HepG2 (cell line): Measurements from ENCODE around the gene DSTN. TPM values are rescaled to one million over a fixed set of nuclear protein-coding genes. Genes with fewer than 3 reads are reported as not detected.

Source experiments
- AKNA ChIP-seq: sonication (generic); formaldehyde crosslinking; IDR thresholded peaks from 2 replicates; pipeline ENCODE4 v1.4.0; 2020; ENCODE audit warnings: missing genetic modification reagents, borderline replicate concordance
- FOXJ3 ChIP-seq: sonication (generic); formaldehyde crosslinking; IDR thresholded peaks from 2 replicates; pipeline ENCODE4 v1.4.0; 2020; ENCODE audit warnings: missing genetic modification reagents, mild to moderate bottlenecking, borderline replicate concordance
- HNF1B ChIP-seq: sonication (generic); formaldehyde crosslinking; IDR thresholded peaks from 2 replicates; pipeline ENCODE4 v1.5.1; 2020; ENCODE audit warnings: mild to moderate bottlenecking, moderate library complexity, missing genetic modification reagents
- JUNB ChIP-seq: sonication (generic); formaldehyde crosslinking; IDR thresholded peaks from 2 replicates; pipeline ENCODE4 v1.8.0; 2022; ENCODE audit warnings: missing genetic modification reagents, mild to moderate bottlenecking, borderline replicate concordance
- KDM2A ChIP-seq: sonication (generic); formaldehyde crosslinking; IDR thresholded peaks from 2 replicates; pipeline ENCODE4 v1.4.0; 2020; ENCODE audit warnings: low read depth, missing genetic modification reagents, borderline replicate concordance
- ZEB1 ChIP-seq: IDR thresholded peaks from 2 replicates; pipeline ENCODE4 v1.6.1; 2012; ENCODE audit warnings: mild to moderate bottlenecking, low read depth, inconsistent platforms; ENCODE audit not compliant: insufficient replicate concordance
- ZNF3 ChIP-seq: IDR thresholded peaks from 2 replicates; pipeline ENCODE4 v1.7.0; 2017; ENCODE audit warnings: inconsistent platforms
- ZNF335 ChIP-seq: sonication (generic); formaldehyde crosslinking; IDR thresholded peaks from 2 replicates; pipeline ENCODE4 v1.4.0; 2020; ENCODE audit warnings: missing genetic modification reagents
- ZNF430 ChIP-seq: sonication (generic); formaldehyde crosslinking; IDR thresholded peaks from 2 replicates; pipeline ENCODE4 v1.9.0; 2021; ENCODE audit warnings: mild to moderate bottlenecking, missing genetic modification reagents
- ZNF451 ChIP-seq: sonication (generic); formaldehyde crosslinking; IDR thresholded peaks from 2 replicates; pipeline ENCODE4 v1.5.0; 2020; ENCODE audit warnings: mild to moderate bottlenecking, missing genetic modification reagents
- ZNF619 ChIP-seq: sonication (generic); formaldehyde crosslinking; IDR thresholded peaks from 2 replicates; pipeline ENCODE4 v1.4.0; 2020; ENCODE audit warnings: mild to moderate bottlenecking, missing genetic modification reagents
- ZNF772 ChIP-seq: sonication (generic); formaldehyde crosslinking; IDR thresholded peaks from 2 replicates; pipeline ENCODE4 v1.5.0; 2020; ENCODE audit warnings: mild to moderate bottlenecking, missing genetic modification reagents
- polyA plus RNA-seq, 8 experiments: library from polyadenylated mRNA; depleted of rRNA in 3 of 8; stranded (reverse) in 7 of 8; unstranded in 1 of 8; fragments of >200 nt; fragmentation: Illumina TruSeq in 4 of 8; extraction: Trizol in 4 of 8; gene quantifications; 2 replicates each; pipeline versions ENCODE4 v1.2.1 to v1.2.3, GENCODE V29; 2011 to 2016; ENCODE audit warnings: low read depth in 4 of 8, missing spikeins in 1 of 8, mixed read lengths in 1 of 8; ENCODE audit not compliant: insufficient read depth in 1 of 8
- total RNA-seq, 5 experiments: library from RNA; depleted of rRNA; stranded (reverse); fragments of >200 nt; fragmentation: Illumina TruSeq; extraction: Trizol; gene quantifications; 2 replicates each; pipeline ENCODE4 v1.2.3, GENCODE V29; 2016; ENCODE audit warnings: low read depth in 1 of 5
- TF ChIP-seq, protein P1 (sequence below): sonication (generic); formaldehyde crosslinking; IDR thresholded peaks from 2 replicates; pipeline ENCODE4 v1.4.0; 2020; ENCODE audit warnings: missing genetic modification reagents
- TF ChIP-seq, protein P2 (sequence below): sonication (generic); formaldehyde crosslinking; IDR thresholded peaks from 2 replicates; pipeline ENCODE4 v1.4.0; 2020; ENCODE audit warnings: mild to moderate bottlenecking, low read depth, missing genetic modification reagents
- TF ChIP-seq, protein P3 (sequence below), 2 experiments: sonication (generic) in 1 of 2; formaldehyde crosslinking in 1 of 2; IDR thresholded peaks; 2 replicates each; pipeline versions ENCODE4 v1.4.0 to v1.6.1; 2018 to 2020; ENCODE audit warnings: missing genetic modification reagents in 2 of 2, borderline replicate concordance in 1 of 2, low read depth in 1 of 2, mild to moderate bottlenecking in 1 of 2, missing biosample characterization in 1 of 2

Gene DSTN
- total and polyA plus RNA-seq, 2 of the 13 experiments (the other 11 are each of a cell fraction or from before 2014, with no cell fraction given) = 27.6 to 106 TPM

- no peak for TF ChIP-seq JUNB (CRISPR knock-in tag)
- peak; percentile 22 for TF ChIP-seq KDM2A
- TF ChIP-seq, protein P1, sequence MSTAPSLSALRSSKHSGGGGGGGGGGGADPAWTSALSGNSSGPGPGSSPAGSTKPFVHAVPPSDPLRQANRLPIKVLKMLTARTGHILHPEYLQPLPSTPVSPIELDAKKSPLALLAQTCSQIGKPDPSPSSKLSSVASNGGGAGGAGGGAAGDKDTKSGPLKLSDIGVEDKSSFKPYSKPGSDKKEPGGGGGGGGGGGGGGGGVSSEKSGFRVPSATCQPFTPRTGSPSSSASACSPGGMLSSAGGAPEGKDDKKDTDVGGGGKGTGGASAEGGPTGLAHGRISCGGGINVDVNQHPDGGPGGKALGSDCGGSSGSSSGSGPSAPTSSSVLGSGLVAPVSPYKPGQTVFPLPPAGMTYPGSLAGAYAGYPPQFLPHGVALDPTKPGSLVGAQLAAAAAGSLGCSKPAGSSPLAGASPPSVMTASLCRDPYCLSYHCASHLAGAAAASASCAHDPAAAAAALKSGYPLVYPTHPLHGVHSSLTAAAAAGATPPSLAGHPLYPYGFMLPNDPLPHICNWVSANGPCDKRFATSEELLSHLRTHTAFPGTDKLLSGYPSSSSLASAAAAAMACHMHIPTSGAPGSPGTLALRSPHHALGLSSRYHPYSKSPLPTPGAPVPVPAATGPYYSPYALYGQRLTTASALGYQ (CRISPR knock-in tag) = no peak
- TF ChIP-seq ZNF3 (CRISPR knock-in tag) = no peak
- no peak for TF ChIP-seq ZNF619 (CRISPR knock-in tag)
- TF ChIP-seq, protein P2, sequence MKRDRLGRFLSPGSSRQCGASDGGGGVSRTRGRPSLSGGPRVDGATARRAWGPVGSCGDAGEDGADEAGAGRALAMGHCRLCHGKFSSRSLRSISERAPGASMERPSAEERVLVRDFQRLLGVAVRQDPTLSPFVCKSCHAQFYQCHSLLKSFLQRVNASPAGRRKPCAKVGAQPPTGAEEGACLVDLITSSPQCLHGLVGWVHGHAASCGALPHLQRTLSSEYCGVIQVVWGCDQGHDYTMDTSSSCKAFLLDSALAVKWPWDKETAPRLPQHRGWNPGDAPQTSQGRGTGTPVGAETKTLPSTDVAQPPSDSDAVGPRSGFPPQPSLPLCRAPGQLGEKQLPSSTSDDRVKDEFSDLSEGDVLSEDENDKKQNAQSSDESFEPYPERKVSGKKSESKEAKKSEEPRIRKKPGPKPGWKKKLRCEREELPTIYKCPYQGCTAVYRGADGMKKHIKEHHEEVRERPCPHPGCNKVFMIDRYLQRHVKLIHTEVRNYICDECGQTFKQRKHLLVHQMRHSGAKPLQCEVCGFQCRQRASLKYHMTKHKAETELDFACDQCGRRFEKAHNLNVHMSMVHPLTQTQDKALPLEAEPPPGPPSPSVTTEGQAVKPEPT (CRISPR knock-in tag) = no peak
- no peak for TF ChIP-seq FOXJ3 (CRISPR knock-in tag)
- no peak; the same call in 1 of the 2 replicates for TF ChIP-seq HNF1B (CRISPR knock-in tag)
- peak; percentile 43; the same call in 1 of the 2 replicates for TF ChIP-seq ZNF772
- TF ChIP-seq ZNF451 (CRISPR knock-in tag) = no peak; the same call in 1 of the 2 replicates
- TF ChIP-seq ZNF335 = no peak
- TF ChIP-seq, protein P3, sequence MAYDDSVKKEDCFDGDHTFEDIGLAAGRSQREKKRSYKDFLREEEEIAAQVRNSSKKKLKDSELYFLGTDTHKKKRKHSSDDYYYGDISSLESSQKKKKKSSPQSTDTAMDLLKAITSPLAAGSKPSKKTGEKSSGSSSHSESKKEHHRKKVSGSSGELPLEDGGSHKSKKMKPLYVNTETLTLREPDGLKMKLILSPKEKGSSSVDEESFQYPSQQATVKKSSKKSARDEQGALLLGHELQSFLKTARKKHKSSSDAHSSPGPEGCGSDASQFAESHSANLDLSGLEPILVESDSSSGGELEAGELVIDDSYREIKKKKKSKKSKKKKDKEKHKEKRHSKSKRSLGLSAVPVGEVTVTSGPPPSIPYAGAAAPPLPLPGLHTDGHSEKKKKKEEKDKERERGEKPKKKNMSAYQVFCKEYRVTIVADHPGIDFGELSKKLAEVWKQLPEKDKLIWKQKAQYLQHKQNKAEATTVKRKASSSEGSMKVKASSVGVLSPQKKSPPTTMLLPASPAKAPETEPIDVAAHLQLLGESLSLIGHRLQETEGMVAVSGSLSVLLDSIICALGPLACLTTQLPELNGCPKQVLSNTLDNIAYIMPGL (CRISPR knock-in tag; IDR thresholded peaks at IDR 0.05; ENCODE audit: borderline replicate concordance in 1 of 2, low read depth in 1 of 2) = peak in 1 of 2 experiments; percentile 26; a peak in 1 of 4 replicates
- peak; percentile 53; the same call in 1 of the 2 replicates for TF ChIP-seq ZNF430 (CRISPR knock-in tag)
- TF ChIP-seq ZEB1 = no peak
- TF ChIP-seq AKNA (CRISPR knock-in tag) = no peak
Measured at GRCh38 chr20:17611540-17612286, 41.8 kb downstream of the DSTN start (continued).
